GM19193 (cell line): ENCODE measurements around the gene NKD2.

Experiments
- POLR2A ChIP-seq: IDR thresholded peaks from 4 replicates; pipeline ENCODE4 v1.6.1; 2011; ENCODE audit not compliant: insufficient read depth, insufficient read length; ENCODE audit errors: extremely low read depth

NKD2 gene

GRCh38 chr5:1003296-1003937 lies 5.2 kb upstream of the NKD2 start:
- no peak for TF ChIP-seq POLR2A

DNA sequence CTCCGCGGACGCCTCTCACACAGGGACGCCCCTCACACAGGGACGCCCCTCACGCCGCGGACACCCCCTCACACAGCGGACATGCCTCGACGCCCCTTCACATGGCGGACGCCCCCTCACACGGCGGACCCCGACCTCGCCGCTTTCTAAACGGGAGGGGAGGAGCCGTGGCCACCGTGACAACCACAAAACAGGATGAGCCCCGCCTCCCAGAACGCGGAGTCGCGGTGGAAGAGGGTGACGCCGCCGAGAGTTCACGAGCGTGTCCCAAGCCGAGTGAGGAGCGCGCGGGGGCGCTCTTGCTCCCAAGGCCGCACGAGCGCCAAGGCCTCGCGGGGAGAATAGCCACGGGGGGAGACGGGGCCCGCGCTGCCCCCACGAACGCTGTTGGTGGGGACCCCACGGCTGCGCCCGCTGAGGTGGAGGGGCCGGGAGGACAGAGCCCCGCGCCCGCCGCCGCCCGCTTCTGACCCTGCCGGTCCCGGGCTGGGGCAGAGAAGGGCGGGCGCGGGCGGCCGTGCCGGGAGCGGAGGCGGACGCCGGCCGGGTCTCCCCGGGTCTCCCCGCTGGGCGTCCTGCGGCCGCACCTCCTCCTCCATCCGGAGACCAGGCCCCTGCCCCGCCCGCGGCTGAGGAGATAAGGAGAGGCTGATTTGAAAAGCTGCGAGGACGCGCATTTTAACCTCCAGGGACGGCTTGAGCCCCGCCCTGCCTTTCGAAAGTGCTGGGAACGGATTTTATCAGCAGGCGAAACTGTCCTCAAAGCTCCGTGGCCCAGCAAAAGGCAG lies 3.9 kb upstream of the NKD2 start:
- no peak for TF ChIP-seq POLR2A

DNA sequence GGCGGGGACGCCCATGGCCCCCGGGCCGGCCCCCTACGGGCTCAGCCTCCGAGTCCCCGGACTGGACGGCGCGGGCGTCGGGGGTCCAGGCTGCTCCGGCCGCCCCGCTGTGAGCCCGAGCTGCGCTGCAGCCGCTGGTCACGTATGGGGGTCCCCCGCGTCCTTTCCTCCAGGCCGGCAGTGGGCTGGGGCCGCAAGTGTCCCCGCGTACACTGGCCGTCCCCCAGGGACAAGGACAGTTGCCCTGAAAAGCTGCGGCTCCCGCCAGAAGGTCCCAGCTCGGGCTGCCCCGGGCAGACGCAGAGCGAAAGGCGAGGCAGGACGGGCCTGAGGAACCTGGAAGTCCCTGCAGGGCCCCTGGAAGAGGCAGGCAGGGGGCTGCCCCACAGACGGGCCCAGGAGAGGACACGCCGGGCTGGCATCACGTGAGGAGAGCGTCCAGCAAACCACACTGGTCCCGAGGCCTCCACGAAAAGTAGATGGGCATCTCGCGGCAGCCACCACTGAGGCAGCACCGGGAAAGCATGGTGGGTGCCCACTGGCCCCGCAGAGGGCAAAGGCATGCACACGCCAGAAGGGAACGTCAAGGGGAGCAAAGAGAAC lies 3.3 kb upstream of the NKD2 start:
- no peak for TF ChIP-seq POLR2A

- no peak for TF ChIP-seq POLR2A
Measured at GRCh38 chr5:1005904-1006655, 2.5 kb upstream of the NKD2 start.

DNA sequence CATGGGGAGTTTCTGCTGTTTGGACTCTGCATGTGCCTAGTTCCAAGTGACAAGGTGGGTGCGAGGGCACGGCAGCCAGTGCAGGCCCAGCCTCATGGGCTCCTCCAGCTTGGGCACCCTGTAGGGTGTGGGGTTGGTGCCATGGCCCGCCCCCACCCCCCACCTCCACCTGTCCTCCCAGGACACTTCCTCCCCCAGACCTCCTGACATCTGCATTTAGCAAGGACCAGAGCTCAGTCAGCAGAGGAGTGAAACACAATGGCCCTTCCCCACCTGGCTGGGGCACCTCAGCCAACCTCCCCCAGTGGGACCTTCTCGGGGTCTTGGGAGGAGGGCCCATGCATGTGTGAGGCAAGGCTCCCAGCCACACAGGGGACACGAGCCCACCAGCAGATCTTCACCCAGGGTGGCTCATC lies 1.9 kb upstream of the NKD2 start:
- TF ChIP-seq POLR2A, result no peak

GRCh38 chr5:1007221-1007680 lies 1.4 kb upstream of the NKD2 start:
- TF ChIP-seq POLR2A, result no peak

DNA sequence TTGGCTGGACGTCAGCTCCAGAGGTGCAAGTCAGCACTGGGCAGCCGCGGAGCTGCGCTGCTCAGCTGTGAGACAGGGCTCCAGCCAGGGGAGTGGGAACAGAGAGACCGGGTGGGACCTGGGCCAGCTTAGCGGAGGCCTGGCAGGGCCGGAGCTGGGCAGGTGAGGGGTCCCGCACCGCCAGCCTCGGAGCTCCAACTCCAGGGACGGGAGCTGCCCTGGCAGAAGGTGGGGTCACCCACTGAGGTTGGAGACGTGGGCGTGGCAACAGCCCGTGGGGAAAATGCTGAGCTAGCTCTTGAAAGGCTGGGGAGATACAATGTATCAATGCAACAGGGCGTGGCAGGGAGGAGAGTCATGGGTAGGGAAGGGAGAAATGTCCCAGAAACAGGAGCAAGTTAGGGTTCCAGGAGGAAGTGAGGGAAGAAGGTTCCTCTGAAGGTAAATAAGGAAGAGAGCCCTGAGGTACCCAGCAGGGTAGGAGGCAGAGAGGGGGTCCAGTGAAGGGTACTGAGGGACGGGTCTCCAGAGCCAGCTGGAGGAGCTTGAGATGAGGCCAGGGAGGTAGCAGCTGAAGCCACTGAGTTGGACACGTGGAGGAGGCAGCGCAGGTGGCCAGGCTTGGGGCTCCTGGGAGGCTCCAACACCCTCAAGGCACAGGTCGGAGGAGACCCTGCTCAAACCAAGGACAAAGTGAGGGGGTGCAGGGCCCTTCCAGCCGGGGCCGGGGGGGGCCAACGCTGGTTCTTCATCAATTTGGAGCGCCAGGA lies 736 bp upstream of the NKD2 start:
- TF ChIP-seq POLR2A, result no peak

DNA sequence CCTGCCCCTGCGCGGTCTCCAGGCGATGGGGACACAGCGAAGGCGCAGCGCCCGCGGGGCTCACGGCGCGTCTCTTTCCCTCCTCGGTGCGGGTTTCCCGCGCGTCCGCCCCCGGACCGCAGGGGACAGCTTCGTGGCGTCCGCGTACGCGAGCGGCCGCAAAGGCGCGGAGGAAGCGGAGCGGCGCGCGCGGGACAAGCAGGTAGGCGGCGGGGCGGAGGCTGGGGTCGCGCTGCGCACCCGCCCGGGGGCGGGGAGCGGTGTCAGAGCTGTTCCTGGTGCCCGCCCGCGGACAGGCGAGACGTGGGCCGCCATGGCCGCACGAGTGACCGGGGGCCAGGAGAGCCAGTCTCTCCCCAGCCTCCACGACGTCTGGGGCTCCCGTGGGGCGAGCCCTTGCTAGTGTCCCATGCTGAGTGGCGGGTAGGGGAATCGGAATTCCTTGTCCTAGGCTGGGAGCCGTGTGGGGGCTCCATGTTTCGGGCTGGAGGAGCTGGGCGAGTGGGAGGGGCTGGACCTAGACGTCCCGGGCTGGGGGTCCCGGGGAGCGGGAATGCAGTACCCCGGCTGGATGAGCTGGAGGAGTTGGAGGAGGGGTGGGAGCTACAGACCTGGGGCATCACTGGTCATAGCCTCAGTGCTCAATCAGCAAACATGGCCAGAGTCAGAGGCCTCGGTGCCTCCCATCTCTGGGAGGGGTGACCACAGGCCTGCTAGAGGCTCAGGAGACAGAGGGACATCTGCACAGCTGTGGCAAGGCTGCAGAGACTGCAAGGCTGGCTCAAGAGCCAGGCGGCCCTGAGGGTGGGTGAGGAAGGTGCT lies 968 bp downstream of the NKD2 start:
- TF ChIP-seq POLR2A, result no peak

DNA sequence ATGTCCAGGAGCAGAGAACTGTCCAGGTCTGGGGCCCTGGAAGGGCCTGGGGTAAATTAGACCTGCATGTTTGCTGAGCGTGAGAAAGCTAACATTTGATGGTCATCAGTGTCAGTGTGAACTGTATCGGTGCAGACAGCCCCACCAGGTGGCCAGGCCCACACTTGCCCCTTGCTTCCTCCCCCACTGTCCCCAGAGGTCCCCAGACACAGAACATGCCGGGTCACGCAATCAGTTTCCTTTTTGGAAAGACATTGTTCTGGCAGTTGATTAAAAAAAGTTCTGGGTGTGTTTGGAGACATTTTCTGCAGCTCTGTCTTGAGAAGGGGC lies 1.5 kb downstream of the NKD2 start:
- no peak for TF ChIP-seq POLR2A

- no peak for TF ChIP-seq POLR2A
Measured at GRCh38 chr5:1010641-1011046, 2.0 kb downstream of the NKD2 start.

GRCh38 chr5:1011226-1011631 lies 2.6 kb downstream of the NKD2 start:
- TF ChIP-seq POLR2A, result no peak

- no peak for TF ChIP-seq POLR2A
Measured at GRCh38 chr5:1011741-1012312, 3.2 kb downstream of the NKD2 start.

GRCh38 chr5:1012313-1012841 lies 3.8 kb downstream of the NKD2 start:
- TF ChIP-seq POLR2A, result no peak
